A549 (cell line): ENCODE measurements around the gene RNF183. TPM values are rescaled to one million over a fixed set of nuclear protein-coding genes. Genes with fewer than 3 reads are reported as not detected.

Source experiments
- polyA plus RNA-seq, 4 experiments: library from polyadenylated mRNA; depleted of rRNA in 3 of 4; stranded (reverse); fragments of >200 nt; fragmentation: RNase III in 1 of 4; extraction: RNeasy Plus Mini Kit Qiagen cat#74134 plus additional on column Dnase treatment in 1 of 4; gene quantifications; 2 replicates in 3 of 4; 3 replicates in 1 of 4; pipeline ENCODE4 v1.2.3, GENCODE V29; 2011 to 2017

The RNF183 gene
- polyA plus RNA-seq, 2 of the 4 experiments (the other 2 are of a cell fraction), result 0.13 TPM; not detected in 1

Other genes starting within 250 kb of the RNF183 start
- gene ZFP37, start 246.7 kb downstream of the RNF183 start, polyA plus RNA-seq (2011; rRNA removed), result 1.6 and 2.8 TPM in 2 replicates
- gene ZFP37, start 246.7 kb downstream of the RNF183 start, polyA plus RNA-seq (2017; fragmentation: RNase III; extraction: RNeasy Plus Mini Kit Qiagen cat#74134 plus additional on column Dnase treatment), result 2.0 to 2.3 TPM (median 2.0 TPM) in 3 replicates
- 5.8 and 7.5 TPM in 2 replicates for gene SLC31A2, start 152.4 kb downstream of the RNF183 start, polyA plus RNA-seq (2011; rRNA removed)
- gene SLC31A2, start 152.4 kb downstream of the RNF183 start, polyA plus RNA-seq (2017; fragmentation: RNase III; extraction: RNeasy Plus Mini Kit Qiagen cat#74134 plus additional on column Dnase treatment), result 5.0 to 5.9 TPM (median 5.4 TPM) in 3 replicates
- 26.0 and 26.8 TPM in 2 replicates for gene FKBP15, start 82.1 kb downstream of the RNF183 start, polyA plus RNA-seq (2011; rRNA removed)
- 14.0 to 14.2 TPM (median 14.1 TPM) in 3 replicates for gene FKBP15, start 82.1 kb downstream of the RNF183 start, polyA plus RNA-seq (2017; fragmentation: RNase III; extraction: RNeasy Plus Mini Kit Qiagen cat#74134 plus additional on column Dnase treatment)
- 27.9 and 28.0 TPM in 2 replicates for gene SLC31A1, start 81.8 kb downstream of the RNF183 start, polyA plus RNA-seq (2011; rRNA removed)
- 21.6 to 24.2 TPM (median 22.7 TPM) in 3 replicates for gene SLC31A1, start 81.8 kb downstream of the RNF183 start, polyA plus RNA-seq (2017; fragmentation: RNase III; extraction: RNeasy Plus Mini Kit Qiagen cat#74134 plus additional on column Dnase treatment)
- gene CDC26, start 27.8 kb downstream of the RNF183 start, polyA plus RNA-seq (2011; rRNA removed), result 60.4 and 80.7 TPM in 2 replicates
- gene CDC26, start 27.8 kb downstream of the RNF183 start, polyA plus RNA-seq (2017; fragmentation: RNase III; extraction: RNeasy Plus Mini Kit Qiagen cat#74134 plus additional on column Dnase treatment), result 68.2 to 69.0 TPM (median 68.9 TPM) in 3 replicates
- gene PRPF4, start 27.7 kb downstream of the RNF183 start, polyA plus RNA-seq (2011; rRNA removed), result 61.5 and 62.1 TPM in 2 replicates
- 52.2 to 58.1 TPM (median 53.4 TPM) in 3 replicates for gene PRPF4, start 27.7 kb downstream of the RNF183 start, polyA plus RNA-seq (2017; fragmentation: RNase III; extraction: RNeasy Plus Mini Kit Qiagen cat#74134 plus additional on column Dnase treatment)
- 2.9 and 3.7 TPM in 2 replicates for gene WDR31, start 36.9 kb upstream of the RNF183 start, polyA plus RNA-seq (2011; rRNA removed)
- gene WDR31, start 36.9 kb upstream of the RNF183 start, polyA plus RNA-seq (2017; fragmentation: RNase III; extraction: RNeasy Plus Mini Kit Qiagen cat#74134 plus additional on column Dnase treatment), result 1.9 to 2.1 TPM (median 1.9 TPM) in 3 replicates
- 0.06 and 0.07 TPM in 2 replicates for gene BSPRY, start 46.2 kb upstream of the RNF183 start, polyA plus RNA-seq (2011; rRNA removed)
- 0.04 to 0.05 TPM in 2 of 3 replicates, not detected in the other for gene BSPRY, start 46.2 kb upstream of the RNF183 start, polyA plus RNA-seq (2017; fragmentation: RNase III; extraction: RNeasy Plus Mini Kit Qiagen cat#74134 plus additional on column Dnase treatment)
- 17.5 and 22.2 TPM in 2 replicates for gene HDHD3, start 73.6 kb upstream of the RNF183 start, polyA plus RNA-seq (2011; rRNA removed)
- 17.0 to 22.6 TPM (median 21.0 TPM) in 3 replicates for gene HDHD3, start 73.6 kb upstream of the RNF183 start, polyA plus RNA-seq (2017; fragmentation: RNase III; extraction: RNeasy Plus Mini Kit Qiagen cat#74134 plus additional on column Dnase treatment)
- gene ALAD, start 97.9 kb upstream of the RNF183 start, polyA plus RNA-seq (2011; rRNA removed), result 5.7 and 9.5 TPM in 2 replicates
- gene ALAD, start 97.9 kb upstream of the RNF183 start, polyA plus RNA-seq (2017; fragmentation: RNase III; extraction: RNeasy Plus Mini Kit Qiagen cat#74134 plus additional on column Dnase treatment), result 15.6 to 19.6 TPM (median 18.5 TPM) in 3 replicates
- 129 and 143 TPM in 2 replicates for gene POLE3, start 107.3 kb upstream of the RNF183 start, polyA plus RNA-seq (2011; rRNA removed)
- gene POLE3, start 107.3 kb upstream of the RNF183 start, polyA plus RNA-seq (2017; fragmentation: RNase III; extraction: RNeasy Plus Mini Kit Qiagen cat#74134 plus additional on column Dnase treatment), result 92.2 to 99.8 TPM (median 95.9 TPM) in 3 replicates
- 0.89 and 1.0 TPM in 2 replicates for gene C9orf43, start 107.4 kb upstream of the RNF183 start, polyA plus RNA-seq (2011; rRNA removed)
- gene C9orf43, start 107.4 kb upstream of the RNF183 start, polyA plus RNA-seq (2017; fragmentation: RNase III; extraction: RNeasy Plus Mini Kit Qiagen cat#74134 plus additional on column Dnase treatment), result 0.50 to 1.1 TPM (median 0.85 TPM) in 3 replicates
- 19.6 and 21.5 TPM in 2 replicates for gene RGS3, start 160.4 kb upstream of the RNF183 start, polyA plus RNA-seq (2011; rRNA removed)
- gene RGS3, start 160.4 kb upstream of the RNF183 start, polyA plus RNA-seq (2017; fragmentation: RNase III; extraction: RNeasy Plus Mini Kit Qiagen cat#74134 plus additional on column Dnase treatment), result 17.1 to 22.9 TPM (median 20.8 TPM) in 3 replicates